ENCODE measurements around the gene CACNA2D3.

The CACNA2D3 gene

GRCh38 chr3:54347933-54348332 lies 225.6 kb downstream of the CACNA2D3 start:
- DNase-seq (ENCODE audit: low read depth), result no peak
- TF ChIP-seq CTCF (IDR thresholded peaks at IDR 0.05; ENCODE audit: control insufficient read depth, insufficient read depth, low read depth, low read length, missing control alignments), result no peak
- no peak overlapping the region for H3K4me3 ChIP-seq (ENCODE audit: control insufficient read depth, low read depth, low read length)

GRCh38 chr3:54349231-54349652 lies 226.9 kb downstream of the CACNA2D3 start:
- no peak for DNase-seq (ENCODE audit: low read depth)
- no peak for TF ChIP-seq CTCF (IDR thresholded peaks at IDR 0.05; ENCODE audit: control insufficient read depth, insufficient read depth, low read depth, low read length, missing control alignments)
- H3K4me3 ChIP-seq (ENCODE audit: control insufficient read depth, low read depth, low read length), result no peak overlapping the region

GRCh38 chr3:54349691-54350090 lies 227.3 kb downstream of the CACNA2D3 start:
- DNase-seq (ENCODE audit: low read depth), result no peak
- no peak overlapping the region for H3K4me3 ChIP-seq (ENCODE audit: control insufficient read depth, low read depth, low read length)
- no peak for TF ChIP-seq CTCF (IDR thresholded peaks at IDR 0.05; ENCODE audit: control insufficient read depth, insufficient read depth, low read depth, low read length, missing control alignments)

- TF ChIP-seq CTCF (IDR thresholded peaks at IDR 0.05; ENCODE audit: control insufficient read depth, insufficient read depth, low read depth, low read length, missing control alignments), result no peak
- DNase-seq (ENCODE audit: low read depth), result no peak
- no peak overlapping the region for H3K4me3 ChIP-seq (ENCODE audit: control insufficient read depth, low read depth, low read length)
Measured at GRCh38 chr3:54353546-54353945, 231.2 kb downstream of the CACNA2D3 start.

- no peak for TF ChIP-seq CTCF (IDR thresholded peaks at IDR 0.05; ENCODE audit: control insufficient read depth, insufficient read depth, low read depth, low read length, missing control alignments)
- no peak for DNase-seq (ENCODE audit: low read depth)
- H3K4me3 ChIP-seq (ENCODE audit: control insufficient read depth, low read depth, low read length), result no peak overlapping the region
Measured at GRCh38 chr3:54353946-54354345, 231.6 kb downstream of the CACNA2D3 start.

GRCh38 chr3:54355800-54356199 lies 233.4 kb downstream of the CACNA2D3 start:
- H3K4me3 ChIP-seq (ENCODE audit: control insufficient read depth, low read depth, low read length), result no peak overlapping the region
- TF ChIP-seq CTCF (IDR thresholded peaks at IDR 0.05; ENCODE audit: control insufficient read depth, insufficient read depth, low read depth, low read length, missing control alignments), result no peak
- DNase-seq (ENCODE audit: low read depth), result no peak

All from AG09309 (cell line).